ENCODE results near the gene OR2C3.

- TF ChIP-seq CTCF (conservative IDR thresholded peaks at IDR 0.05) = no peak
- no peak for TF ChIP-seq EZH2 (IDR thresholded peaks at IDR 0.05; ENCODE audit: low read depth)
These were observed 39.5 kb downstream of the OR2C3 start for GRCh38 chr1:247496581-247497285.
